Measurements from ENCODE around the gene ADARB1. TPM values are rescaled to one million over a fixed set of nuclear protein-coding genes. Genes with fewer than 3 reads are reported as not detected.

Gene ADARB1
- total RNA-seq, 2 experiments from 2014 or later, result 6.6 to 20.5 TPM

DNA sequence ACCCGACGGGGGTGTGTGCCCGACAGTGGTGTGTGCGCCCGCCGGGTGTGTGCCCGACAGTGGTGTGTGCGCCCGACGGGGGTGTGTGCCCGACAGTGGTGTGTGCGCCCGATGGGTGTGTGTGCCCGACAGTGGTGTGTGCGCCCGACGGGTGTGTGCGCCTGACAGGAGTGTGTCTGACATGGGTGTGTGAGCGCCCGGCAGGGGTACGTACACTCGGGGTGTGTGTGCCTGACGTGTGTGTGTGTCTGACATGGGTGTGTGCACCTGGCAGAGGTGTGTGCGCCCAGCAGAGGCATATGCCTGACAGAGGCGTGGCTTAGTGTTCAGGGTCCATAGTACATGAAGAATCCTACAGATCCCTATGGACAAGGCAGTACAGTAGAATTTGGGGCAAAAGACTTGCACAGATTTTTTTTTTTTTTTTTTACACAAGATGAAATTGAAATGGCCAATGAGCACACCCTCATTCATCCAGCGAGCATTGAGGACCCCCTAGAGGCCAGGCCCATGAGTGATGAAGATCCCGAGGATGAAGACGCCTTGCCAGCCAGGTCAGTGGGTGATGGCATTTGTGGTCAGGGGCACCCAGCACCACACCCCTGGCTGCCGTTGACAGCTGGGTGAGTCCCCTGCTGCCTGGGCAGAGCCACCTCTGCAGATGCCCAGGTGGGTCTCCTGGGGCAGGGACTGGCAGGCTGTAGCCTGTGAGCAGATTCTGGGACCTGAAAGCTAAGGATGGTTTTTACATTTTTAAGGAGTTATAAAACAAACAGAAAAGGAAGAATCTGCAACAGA is 60.1 kb downstream of the ADARB1 start:
- H3K4me3 ChIP-seq (ENCODE audit: low read depth, low read length, poor library complexity, severe bottlenecking), result no peak overlapping the region
- no peak for DNase-seq (ENCODE audit: low spot score)
- H3K79me2 ChIP-seq (ENCODE audit: insufficient read depth, low read depth, low read length), result no peaks in the 10 kb centered on the region
- H4K20me1 ChIP-seq (ENCODE audit: insufficient read depth, low read length), result no peaks in the 10 kb centered on the region
- H3K9me2 ChIP-seq (ENCODE audit: insufficient read depth, low read length), result no peaks in the 10 kb centered on the region
- H3K36me3 ChIP-seq (ENCODE audit: insufficient read depth, low read length), result no peaks in the 10 kb centered on the region
- no peaks in the 10 kb centered on the region for H3K9me3 ChIP-seq (ENCODE audit: low read length)
- TF ChIP-seq, protein P1, sequence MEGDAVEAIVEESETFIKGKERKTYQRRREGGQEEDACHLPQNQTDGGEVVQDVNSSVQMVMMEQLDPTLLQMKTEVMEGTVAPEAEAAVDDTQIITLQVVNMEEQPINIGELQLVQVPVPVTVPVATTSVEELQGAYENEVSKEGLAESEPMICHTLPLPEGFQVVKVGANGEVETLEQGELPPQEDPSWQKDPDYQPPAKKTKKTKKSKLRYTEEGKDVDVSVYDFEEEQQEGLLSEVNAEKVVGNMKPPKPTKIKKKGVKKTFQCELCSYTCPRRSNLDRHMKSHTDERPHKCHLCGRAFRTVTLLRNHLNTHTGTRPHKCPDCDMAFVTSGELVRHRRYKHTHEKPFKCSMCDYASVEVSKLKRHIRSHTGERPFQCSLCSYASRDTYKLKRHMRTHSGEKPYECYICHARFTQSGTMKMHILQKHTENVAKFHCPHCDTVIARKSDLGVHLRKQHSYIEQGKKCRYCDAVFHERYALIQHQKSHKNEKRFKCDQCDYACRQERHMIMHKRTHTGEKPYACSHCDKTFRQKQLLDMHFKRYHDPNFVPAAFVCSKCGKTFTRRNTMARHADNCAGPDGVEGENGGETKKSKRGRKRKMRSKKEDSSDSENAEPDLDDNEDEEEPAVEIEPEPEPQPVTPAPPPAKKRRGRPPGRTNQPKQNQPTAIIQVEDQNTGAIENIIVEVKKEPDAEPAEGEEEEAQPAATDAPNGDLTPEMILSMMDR (conservative IDR thresholded peaks at IDR 0.05; ENCODE audit: low read length), result no peak
- TF ChIP-seq EZH2phosphoT487 (IDR thresholded peaks at IDR 0.05; ENCODE audit: borderline replicate concordance, low read depth, low read length), result no peak
- H3K27ac ChIP-seq (ENCODE audit: low read depth, low read length, poor library complexity, severe bottlenecking), result no peak overlapping the region
- ChIA-PET CTCF (ENCODE audit: unreplicated experiment) (no interaction called here), POLR2A (no interaction called here)
- no TSS peak for BruUV-seq (replicated peaks)
- H3K4me1 ChIP-seq (ENCODE audit: insufficient read depth, low read length, poor library complexity, severe bottlenecking), result no peaks in the 10 kb centered on the region
- H2AFZ ChIP-seq (ENCODE audit: low read length), result no peak overlapping the region
- H3K4me2 ChIP-seq (ENCODE audit: low read length), result no peak overlapping the region
- intact Hi-C loops (cut with micrococcal nuclease; ENCODE audit: unreplicated experiment), result no loop called here

DNA sequence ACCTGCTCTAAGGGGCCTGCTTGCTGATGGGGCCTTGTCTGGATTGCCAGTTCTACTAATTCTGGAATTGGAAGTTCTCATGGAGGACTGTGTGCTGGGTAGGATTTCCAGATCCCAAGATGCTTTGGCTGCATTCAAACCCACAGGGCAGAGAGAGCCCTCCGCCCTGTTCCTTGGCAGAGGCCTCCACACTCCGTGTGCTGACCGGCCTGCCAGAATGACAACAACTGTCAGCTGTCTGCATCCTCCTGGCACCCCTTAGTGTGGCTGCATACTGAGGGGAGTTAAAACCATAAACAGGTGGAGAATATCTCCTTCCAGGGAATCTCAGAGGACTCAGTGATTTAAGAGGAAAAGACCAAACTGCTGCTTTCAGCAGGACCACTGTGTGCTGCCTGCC is 60.7 kb downstream of the ADARB1 start:
- H4K20me1 ChIP-seq (ENCODE audit: insufficient read depth, low read length), result no peaks in the 10 kb centered on the region
- H3K79me2 ChIP-seq (ENCODE audit: insufficient read depth, low read depth, low read length), result no peaks in the 10 kb centered on the region
- H3K4me3 ChIP-seq (ENCODE audit: low read depth, low read length, poor library complexity, severe bottlenecking), result no peak overlapping the region
- H3K4me1 ChIP-seq (ENCODE audit: insufficient read depth, low read length, poor library complexity, severe bottlenecking), result no peaks in the 10 kb centered on the region
- H3K9me3 ChIP-seq (ENCODE audit: low read length), result no peaks in the 10 kb centered on the region
- no peak overlapping the region for H3K4me2 ChIP-seq (ENCODE audit: low read length)
- TF ChIP-seq, protein P1 (conservative IDR thresholded peaks at IDR 0.05; ENCODE audit: low read length), result no peak
- no peak for TF ChIP-seq EZH2phosphoT487 (IDR thresholded peaks at IDR 0.05; ENCODE audit: borderline replicate concordance, low read depth, low read length)
- no peak overlapping the region for H3K27ac ChIP-seq (ENCODE audit: low read depth, low read length, poor library complexity, severe bottlenecking)
- no peaks in the 10 kb centered on the region for H3K9me2 ChIP-seq (ENCODE audit: insufficient read depth, low read length)
- no peak overlapping the region for H2AFZ ChIP-seq (ENCODE audit: low read length)
- DNase-seq (ENCODE audit: low spot score), result no peak
- intact Hi-C loops (cut with micrococcal nuclease; ENCODE audit: unreplicated experiment), result no loop called here
- CTCF ChIA-PET (ENCODE audit: unreplicated experiment), result no interaction called here
- no peaks in the 10 kb centered on the region for H3K36me3 ChIP-seq (ENCODE audit: insufficient read depth, low read length)
- BruUV-seq (replicated peaks), result no TSS peak
- POLR2A ChIA-PET, result no interaction called here

DNA sequence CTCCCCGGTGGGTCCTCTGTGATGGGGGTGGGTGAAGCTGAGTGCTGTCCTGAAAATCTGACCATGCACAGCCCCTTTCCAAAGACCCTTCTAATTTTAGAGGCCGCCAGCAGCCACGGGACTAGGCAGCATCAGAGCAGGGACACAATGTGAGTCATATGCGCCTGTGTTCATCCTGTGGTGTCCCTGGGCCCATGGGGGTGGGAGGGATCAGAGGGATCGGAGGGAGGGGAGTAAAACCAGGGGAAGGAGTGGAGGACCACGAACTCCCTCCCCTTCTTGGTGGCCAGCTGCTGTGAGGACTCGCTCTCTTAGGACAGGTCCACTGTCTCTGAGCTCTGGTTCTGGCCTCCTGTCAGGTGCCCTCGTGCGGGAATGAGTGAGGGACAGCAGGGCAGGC is 61.5 kb downstream of the ADARB1 start:
- no peaks in the 10 kb centered on the region for H3K9me3 ChIP-seq (ENCODE audit: low read length)
- no peak overlapping the region for H3K27ac ChIP-seq (ENCODE audit: low read depth, low read length, poor library complexity, severe bottlenecking)
- ChIA-PET POLR2A (interaction anchor here (0.6 kb wide), 1 partner anchor 65 kb away, joined by 3 read pairs; no protein-coding TSS in a partner anchor), CTCF (ENCODE audit: unreplicated experiment) (no interaction called here)
- no peaks in the 10 kb centered on the region for H3K4me1 ChIP-seq (ENCODE audit: insufficient read depth, low read length, poor library complexity, severe bottlenecking)
- no peak for DNase-seq (ENCODE audit: low spot score)
- H3K36me3 ChIP-seq (ENCODE audit: insufficient read depth, low read length), result no peaks in the 10 kb centered on the region
- H3K4me3 ChIP-seq (ENCODE audit: low read depth, low read length, poor library complexity, severe bottlenecking), result no peak overlapping the region
- no peaks in the 10 kb centered on the region for H3K9me2 ChIP-seq (ENCODE audit: insufficient read depth, low read length)
- no TSS peak for BruUV-seq (replicated peaks)
- TF ChIP-seq, protein P1 (conservative IDR thresholded peaks at IDR 0.05; ENCODE audit: low read length), result no peak
- TF ChIP-seq EZH2phosphoT487 (IDR thresholded peaks at IDR 0.05; ENCODE audit: borderline replicate concordance, low read depth, low read length), result no peak
- no peaks in the 10 kb centered on the region for H4K20me1 ChIP-seq (ENCODE audit: insufficient read depth, low read length)
- intact Hi-C loops (cut with micrococcal nuclease; ENCODE audit: unreplicated experiment), result loop anchor here (2.0 kb wide), 1 partner anchor 37 kb away; no protein-coding TSS in a partner anchor
- H3K79me2 ChIP-seq (ENCODE audit: insufficient read depth, low read depth, low read length), result no peaks in the 10 kb centered on the region
- no peak overlapping the region for H3K4me2 ChIP-seq (ENCODE audit: low read length)
- no peak overlapping the region for H2AFZ ChIP-seq (ENCODE audit: low read length)

Measured in OCI-LY7 (cell line).